CD4-positive, alpha-beta T cell (primary cell): ENCODE measurements around the gene REPS2. TPM values are rescaled to one million over a fixed set of nuclear protein-coding genes. Genes with fewer than 3 reads are reported as not detected.

Experiments
- ATAC-seq: fragments of 200-7000 bp; cut with Tn5 transposase; one replicate; pipeline ENCODE4 v1.10.0; 2022; ENCODE audit warnings: mild to moderate bottlenecking; ENCODE audit not compliant: poor library complexity
- CTCF ChIA-PET: fragments of 350-600 bp; sonication (Branson Sonifier 250); formaldehyde crosslinking; loops from one replicate; lab custom pipeline; 2021; ENCODE audit warnings: antibody characterized with exemption, inconsistent platforms; lab: Charles Lee
- POLR2A ChIA-PET: fragments of 350-600 bp; sonication (Branson Sonifier 250); formaldehyde crosslinking; loops from one replicate; lab custom pipeline; 2021; ENCODE audit warnings: antibody characterized with exemption, inconsistent platforms; lab: Charles Lee
- DNase-seq, 14 experiments: peaks; one replicate each; pipeline ENCODE4 v3.0.0-alpha.2; 2013 to 2020; ENCODE audit warnings: mixed read lengths in 2 of 14
- H3K27ac ChIP-seq, 2 donors: one replicate each; pipeline versions ENCODE4 v1.5.1 to v1.7.0; 2013; ENCODE audit warnings: low read length in 2 of 2, low read depth in 1 of 2, mild to moderate bottlenecking in 1 of 2
- H3K27me3 ChIP-seq, 2 experiments: 1 replicate in 1 of 2; 2 replicates in 1 of 2; pipeline versions ENCODE4 v1.6.1 to v1.7.0; 2013; ENCODE audit warnings: low read length in 2 of 2, control low read depth in 1 of 2, mild to moderate bottlenecking in 1 of 2, moderate library complexity in 1 of 2; ENCODE audit not compliant: insufficient read depth in 2 of 2, control insufficient read depth in 1 of 2
- H3K36me3 ChIP-seq: one replicate; pipeline ENCODE4 v1.6.1; 2013; ENCODE audit warnings: low read length, control low read depth; ENCODE audit not compliant: insufficient read depth
- H3K4me1 ChIP-seq: one replicate; pipeline ENCODE4 v1.6.1; 2013; ENCODE audit warnings: low read length, control low read depth; ENCODE audit not compliant: insufficient read depth
- H3K4me3 ChIP-seq: one replicate; pipeline ENCODE4 v1.5.1; 2013; ENCODE audit warnings: mild to moderate bottlenecking, low read length, moderate library complexity
- H3K9me3 ChIP-seq, 2 experiments: 1 replicate in 1 of 2; 2 replicates in 1 of 2; pipeline versions ENCODE4 v1.6.1 to v1.7.0; 2013; ENCODE audit warnings: low read length in 2 of 2, mild to moderate bottlenecking in 2 of 2, control low read depth in 1 of 2, moderate library complexity in 1 of 2; ENCODE audit not compliant: control insufficient read depth in 1 of 2, insufficient read depth in 1 of 2
- H3K27ac Mint-ChIP-seq: one replicate; pipeline ENCODE4 v1.8.0; 2020; ENCODE audit warnings: mixed read lengths
- H3K27me3 Mint-ChIP-seq: one replicate; pipeline ENCODE4 v1.8.0; 2021; ENCODE audit warnings: mixed read lengths
- H3K36me3 Mint-ChIP-seq: one replicate; pipeline ENCODE4 v1.8.0; 2021; ENCODE audit warnings: low read depth, mixed read lengths
- H3K4me1 Mint-ChIP-seq: one replicate; pipeline ENCODE4 v1.8.0; 2021; ENCODE audit warnings: low read depth, mixed read lengths
- H3K4me3 Mint-ChIP-seq: one replicate; pipeline ENCODE4 v1.8.0; 2020; ENCODE audit warnings: mild to moderate bottlenecking, mixed read lengths
- H3K9me3 Mint-ChIP-seq: one replicate; pipeline ENCODE4 v1.8.0; 2020; ENCODE audit warnings: mixed read lengths
- CTCF ChIP-seq: fragments of 200-600 bp; IDR thresholded peaks from one replicate; pipeline ENCODE4 v1.8.0; 2022; ENCODE audit warnings: antibody characterized with exemption, mild to moderate bottlenecking
- intact Hi-C, 2 experiments: fragments of 100-400 bp; cut with DNase I in 1 of 2; cut with micrococcal nuclease in 1 of 2; formaldehyde crosslinking; loops; one replicate each; pipeline versions ENCODE4 v1.15.1 to v1.9.0; 2023 to 2025; cut with DNase I, micrococcal nuclease
- total RNA-seq, 174 experiments: library from RNA in 2 of 174; stranded (reverse) in 2 of 174; gene quantifications; one replicate each; pipeline ENCODE4 v1.2.3 and lab custom pipeline; 2021 to 2026

Gene REPS2
- total RNA-seq, 2 experiments from 2014 or later = 0.53 to 0.60 TPM

GRCh38 chrX:17192106-17192505 is 245.6 kb downstream of the REPS2 start:
- no peak overlapping the region for H3K4me3 Mint-ChIP-seq
- H3K4me1 ChIP-seq = no peaks in the 10 kb centered on the region
- H3K27ac ChIP-seq = no peak overlapping the region
- ChIA-PET CTCF (no interaction called here), POLR2A (no interaction called here)
- no peak for DNase-seq
- no peaks in the 10 kb centered on the region for H3K27me3 Mint-ChIP-seq
- H3K36me3 Mint-ChIP-seq = no peaks in the 10 kb centered on the region
- H3K9me3 ChIP-seq = no peaks in the 10 kb centered on the region
- intact Hi-C loops = no loop called here
- no peak for TF ChIP-seq CTCF
- no peak for ATAC-seq
- no peak overlapping the region for H3K27ac Mint-ChIP-seq
- H3K36me3 ChIP-seq = no peaks in the 10 kb centered on the region
- no peaks in the 10 kb centered on the region for H3K4me1 Mint-ChIP-seq
- no peak overlapping the region for H3K4me3 ChIP-seq
- no peaks in the 10 kb centered on the region for H3K9me3 Mint-ChIP-seq
- no peaks in the 10 kb centered on the region for H3K27me3 ChIP-seq

Other genes with a start within 250 kb of the REPS2 start
- 1 to 10 TPM; 3.8 to 4.6 TPM for gene CTPS2, start 234.0 kb upstream of the REPS2 start, total RNA-seq
- gene SYAP1, start 227.0 kb upstream of the REPS2 start, total RNA-seq = 10 to 100 TPM; 60.2 to 65.2 TPM
- gene TXLNG, start 160.2 kb upstream of the REPS2 start, total RNA-seq = 10 to 100 TPM; 17.2 to 17.5 TPM
- 100 to 1,000 TPM; 104 to 110 TPM for gene RBBP7, start 76.3 kb upstream of the REPS2 start, total RNA-seq